ENCODE data around the gene TIMM21. TPM values are rescaled to one million over a fixed set of nuclear protein-coding genes. Genes with fewer than 3 reads are reported as not detected.
A peak's percentile ranks its signal among the peaks of the same experiment; 100 is the strongest.

TIMM21 gene
- total RNA-seq, 1 donor from 2014 or later: 21.6 TPM

DNA sequence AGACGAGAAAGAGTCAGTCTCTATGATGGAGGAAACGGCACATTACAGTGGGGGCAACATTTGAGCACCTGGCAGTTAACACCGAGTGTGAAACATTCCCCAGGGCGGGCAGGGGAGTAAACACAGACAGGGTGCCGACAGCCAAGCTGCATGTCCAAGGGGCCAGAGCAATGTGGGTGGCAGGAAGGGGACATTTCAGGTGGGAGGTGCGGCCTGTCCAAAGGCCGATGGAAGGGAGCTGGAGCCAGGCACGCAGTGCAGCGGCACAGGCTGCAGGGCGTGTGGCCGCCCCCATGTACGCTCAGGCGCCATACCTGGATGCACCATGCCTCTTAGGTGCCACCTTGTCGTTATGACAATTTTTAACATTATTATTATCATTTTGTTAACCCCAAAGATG lies 43.3 kb downstream of the TIMM21 start:
- DNase-seq (ENCODE audit: low spot score): no peak

- DNase-seq (ENCODE audit: low spot score): no peak
Measured at GRCh38 chr18:74194691-74195090, 46.4 kb downstream of the TIMM21 start.

- DNase-seq (ENCODE audit: low spot score): peak; percentile 57
Measured at GRCh38 chr18:74196220-74197119, 48.1 kb downstream of the TIMM21 start.

- DNase-seq (ENCODE audit: low spot score): peak; percentile 60
Measured at GRCh38 chr18:74197705-74198341, 49.5 kb downstream of the TIMM21 start.

DNA sequence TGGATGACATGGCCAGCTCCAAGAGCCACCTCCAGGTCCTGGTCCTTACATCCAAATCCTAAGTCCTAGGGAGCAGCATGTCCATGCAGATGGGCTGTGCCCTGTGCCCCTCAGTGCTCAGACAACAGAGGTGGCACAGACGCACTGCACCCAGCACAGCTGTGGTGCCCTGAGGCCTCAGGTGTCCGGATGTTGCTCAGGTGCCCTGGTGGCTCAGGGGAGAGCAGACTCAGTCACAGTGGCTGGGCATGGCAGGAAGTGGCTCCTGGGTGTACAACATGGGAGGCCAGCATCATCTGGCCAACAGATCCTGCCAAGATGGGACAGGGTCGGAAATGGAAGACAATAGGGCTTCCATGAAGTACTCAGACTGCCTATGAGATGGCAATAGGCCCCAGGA lies 50.1 kb downstream of the TIMM21 start:
- no peak for DNase-seq (ENCODE audit: low spot score)

DNA sequence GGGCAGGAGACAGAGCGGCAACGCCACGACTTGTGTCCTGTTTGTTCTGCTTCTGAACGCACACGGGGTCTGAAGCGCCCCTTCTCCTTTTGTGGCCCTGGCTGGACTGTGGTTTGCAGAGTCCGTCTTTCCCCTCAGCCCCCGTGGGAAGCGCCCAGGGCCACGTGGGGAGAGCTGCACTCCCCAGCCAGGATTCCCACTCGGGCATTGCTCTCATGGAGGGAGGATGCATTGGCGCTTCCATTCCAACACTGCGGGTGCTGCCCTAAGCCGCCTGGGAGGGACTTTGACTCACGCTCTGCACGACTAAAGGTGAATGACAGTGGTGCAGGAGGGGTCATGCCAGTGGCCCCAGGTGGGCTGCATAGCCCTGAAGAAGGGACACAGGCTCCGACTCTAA lies 52.5 kb downstream of the TIMM21 start:
- DNase-seq (ENCODE audit: low spot score): no peak

DNA sequence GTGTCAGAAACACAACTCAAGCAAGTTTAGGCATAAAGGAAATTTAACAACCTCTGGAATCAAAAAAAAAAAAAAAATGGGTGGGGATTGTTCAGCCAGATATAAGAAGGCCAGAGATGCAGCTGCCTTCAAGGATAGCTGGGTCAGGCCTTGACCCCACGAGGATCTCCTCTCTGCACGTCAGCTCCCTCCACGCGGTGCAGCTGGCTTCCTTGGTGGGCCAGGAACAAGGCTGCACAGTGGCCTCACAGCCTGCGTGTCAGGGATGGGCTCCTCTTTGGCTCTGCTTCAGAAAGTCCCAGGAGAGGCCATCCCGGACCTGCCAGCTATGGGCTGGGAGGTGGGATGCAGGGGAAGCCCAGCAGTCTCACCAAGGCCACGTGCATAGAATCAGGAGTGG lies 55.5 kb downstream of the TIMM21 start:
- DNase-seq (ENCODE audit: low spot score): no peak

- DNase-seq (ENCODE audit: low spot score): no peak
Measured at GRCh38 chr18:74204526-74205152, 56.3 kb downstream of the TIMM21 start.

Other genes starting within 250 kb of the TIMM21 start
- 1.8 TPM for gene FBXO15, start 689 bp upstream of the TIMM21 start, total RNA-seq
- 566 TPM for gene CYB5A, start 143.4 kb downstream of the TIMM21 start, total RNA-seq
- gene C18orf63, start 167.3 kb downstream of the TIMM21 start, total RNA-seq: not detected

Data from mucosa of gallbladder (tissue), 1 donor.